ENCODE data around the gene TIAM2.
"Not testable (repeated sequence)": the region's sequence is repeated elsewhere in the genome, so short reads cannot be mapped to it uniquely, and the experiment has no call there.

GRCh38 chr6:155018415-155018814 lies 23.3 kb downstream of the TIAM2 start:
- TF ChIP-seq POLR2AphosphoS5 (IDR thresholded peaks at IDR 0.05; ENCODE audit: low read depth); CTCF (conservative IDR thresholded peaks at IDR 0.05; ENCODE audit: low read depth in 2 of 2); EZH2 (IDR thresholded peaks at IDR 0.05; ENCODE audit: low read depth, unreplicated experiment): not testable (repeated sequence)
